Mucosa of descending colon (tissue), 3 donors: Measurements from ENCODE around the gene PLPPR5. TPM values are rescaled to one million over a fixed set of nuclear protein-coding genes. Genes with fewer than 3 reads are reported as not detected.
"Not testable (repeated sequence)": the region's sequence is repeated elsewhere in the genome, so short reads cannot be mapped to it uniquely, and the experiment has no call there.

Experiments used
- ATAC-seq: fragments of 200-7000 bp; cut with Tn5 transposase; one replicate; pipeline ENCODE4 v1.9.1; 2020; ENCODE audit warnings: mild to moderate bottlenecking, moderate library complexity
- DNase-seq, 3 donors: peaks; one replicate each; pipeline ENCODE4 v3.0.0-alpha.2; 2020
- H3K36me3 ChIP-seq: fragments of 200-600 bp; one replicate; pipeline ENCODE4 v1.8.0; 2021; ENCODE audit warnings: low read depth, mild to moderate bottlenecking
- H3K4me1 ChIP-seq: fragments of 200-600 bp; one replicate; pipeline ENCODE4 v1.8.0; 2021; ENCODE audit warnings: low read depth, mild to moderate bottlenecking
- H3K4me3 ChIP-seq: fragments of 200-600 bp; one replicate; pipeline ENCODE4 v1.8.0; 2021; ENCODE audit warnings: mild to moderate bottlenecking
- H3K9me3 ChIP-seq: fragments of 200-600 bp; one replicate; pipeline ENCODE4 v1.8.0; 2021; ENCODE audit warnings: mild to moderate bottlenecking
- intact Hi-C, 2 donors: fragments of 100-400 bp; cut with DNase I in 1 of 2; cut with micrococcal nuclease in 1 of 2; formaldehyde crosslinking; loops; one replicate each; pipeline versions ENCODE4 v1.11.0 to v1.11.1; 2022; cut with DNase I, micrococcal nuclease
- total RNA-seq, 3 donors: library from RNA; stranded (reverse); fragmentation: NEBNext Ultra II Directional in 2 of 3; extraction: Animal tissue kit (Norgen Biotek cat#: 25700) in 2 of 3; gene quantifications; one replicate each; pipeline versions ENCODE4 v1.2.1 to v1.2.4, GENCODE V29; 2021 to 2023
- TF ChIP-seq, protein P1 (sequence below): fragments of 200-600 bp; IDR thresholded peaks from one replicate; pipeline ENCODE4 v1.8.0; 2022; ENCODE audit warnings: antibody characterized with exemption, mild to moderate bottlenecking
- donor health status: DM: no; HTN: no; CAD: no; lungs with moderate emphysema.
- donor health status: DM: no; HTN: no; CAD: no.
- donor health status: DM: no; HTN: yes; CAD: no.

The PLPPR5 gene
- total RNA-seq, 3 donors from 2014 or later: 0.38 TPM; not detected in 2

DNA sequence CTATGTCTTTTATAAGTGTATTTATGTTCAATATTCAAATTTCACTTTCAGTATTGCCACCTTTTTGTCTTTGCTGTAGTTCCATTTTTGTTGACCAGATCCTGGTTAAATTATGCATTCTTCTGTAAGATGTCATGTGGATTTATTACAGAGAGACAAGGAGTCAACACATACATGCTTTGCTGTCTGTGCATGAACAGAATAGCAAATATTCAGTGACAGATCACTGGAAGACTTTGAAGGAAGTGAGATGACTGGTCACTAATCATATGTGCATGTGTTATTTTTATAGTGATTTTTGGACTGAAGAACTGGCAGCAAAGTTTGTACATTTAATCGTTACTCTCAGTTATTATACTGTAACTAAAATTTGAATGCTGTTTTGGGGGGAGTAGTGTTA, 117.2 kb downstream of the PLPPR5 start:
- TF ChIP-seq, protein P1, sequence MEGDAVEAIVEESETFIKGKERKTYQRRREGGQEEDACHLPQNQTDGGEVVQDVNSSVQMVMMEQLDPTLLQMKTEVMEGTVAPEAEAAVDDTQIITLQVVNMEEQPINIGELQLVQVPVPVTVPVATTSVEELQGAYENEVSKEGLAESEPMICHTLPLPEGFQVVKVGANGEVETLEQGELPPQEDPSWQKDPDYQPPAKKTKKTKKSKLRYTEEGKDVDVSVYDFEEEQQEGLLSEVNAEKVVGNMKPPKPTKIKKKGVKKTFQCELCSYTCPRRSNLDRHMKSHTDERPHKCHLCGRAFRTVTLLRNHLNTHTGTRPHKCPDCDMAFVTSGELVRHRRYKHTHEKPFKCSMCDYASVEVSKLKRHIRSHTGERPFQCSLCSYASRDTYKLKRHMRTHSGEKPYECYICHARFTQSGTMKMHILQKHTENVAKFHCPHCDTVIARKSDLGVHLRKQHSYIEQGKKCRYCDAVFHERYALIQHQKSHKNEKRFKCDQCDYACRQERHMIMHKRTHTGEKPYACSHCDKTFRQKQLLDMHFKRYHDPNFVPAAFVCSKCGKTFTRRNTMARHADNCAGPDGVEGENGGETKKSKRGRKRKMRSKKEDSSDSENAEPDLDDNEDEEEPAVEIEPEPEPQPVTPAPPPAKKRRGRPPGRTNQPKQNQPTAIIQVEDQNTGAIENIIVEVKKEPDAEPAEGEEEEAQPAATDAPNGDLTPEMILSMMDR: no peak
- DNase-seq: no peak
- no peaks in the 10 kb centered on the region for H3K4me1 ChIP-seq
- H3K4me3 ChIP-seq: no peak overlapping the region
- intact Hi-C loops: no loop called here
- no peak for ATAC-seq
- H3K9me3 ChIP-seq: no peaks in the 10 kb centered on the region
- no peaks in the 10 kb centered on the region for H3K36me3 ChIP-seq

DNA sequence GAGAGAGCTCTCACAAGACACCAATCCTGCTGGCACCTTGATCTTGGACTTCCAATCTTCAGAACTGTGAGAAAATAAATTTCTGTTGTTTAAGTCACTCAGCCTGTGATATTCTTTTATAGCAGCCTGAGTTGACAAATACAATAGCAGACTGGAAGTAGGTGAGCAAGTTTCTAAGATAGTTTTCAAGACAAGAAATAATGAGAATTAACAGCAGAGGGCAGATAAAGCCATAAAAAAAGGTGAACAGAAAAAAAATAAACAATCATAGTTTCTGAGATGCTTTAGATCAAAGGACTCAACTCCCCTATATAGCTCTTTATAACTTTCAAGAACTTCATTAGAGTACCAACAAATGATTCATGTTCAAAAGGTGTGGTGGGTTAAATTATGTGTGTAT, 119.8 kb downstream of the PLPPR5 start:
- Histone ChIP-seq H3K36me3 (no peaks in the 10 kb centered on the region), H3K4me1 (no peaks in the 10 kb centered on the region), H3K9me3 (no peaks in the 10 kb centered on the region), H3K4me3 (no peak overlapping the region)
- no peak for DNase-seq
- intact Hi-C loops: no loop called here
- TF ChIP-seq, protein P1: no peak
- no peak for ATAC-seq

DNA sequence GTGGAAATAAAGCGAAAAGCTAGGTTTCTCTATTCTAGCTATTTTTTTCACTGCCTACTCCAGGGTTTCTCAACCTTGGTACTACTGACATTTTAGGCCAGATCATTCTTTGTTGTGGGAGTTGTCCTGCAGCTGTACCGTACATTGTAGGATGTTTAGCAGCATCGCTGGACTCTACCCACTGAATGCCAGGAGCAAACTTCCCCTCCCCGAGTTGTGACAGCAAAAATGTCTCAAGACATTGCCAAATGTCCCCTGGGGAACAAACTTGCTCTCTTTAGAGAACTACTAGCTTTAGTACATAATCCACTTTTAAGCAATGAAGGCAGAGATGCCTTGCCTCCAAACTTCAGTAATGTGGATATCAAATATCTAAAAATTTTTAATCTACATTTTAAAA, 122.8 kb downstream of the PLPPR5 start:
- no peaks in the 10 kb centered on the region for H3K9me3 ChIP-seq
- H3K36me3 ChIP-seq: no peaks in the 10 kb centered on the region
- ATAC-seq: no peak
- DNase-seq: no peak
- no peak overlapping the region for H3K4me3 ChIP-seq
- intact Hi-C loops: no loop called here
- H3K4me1 ChIP-seq: no peaks in the 10 kb centered on the region
- TF ChIP-seq, protein P1: no peak

DNA sequence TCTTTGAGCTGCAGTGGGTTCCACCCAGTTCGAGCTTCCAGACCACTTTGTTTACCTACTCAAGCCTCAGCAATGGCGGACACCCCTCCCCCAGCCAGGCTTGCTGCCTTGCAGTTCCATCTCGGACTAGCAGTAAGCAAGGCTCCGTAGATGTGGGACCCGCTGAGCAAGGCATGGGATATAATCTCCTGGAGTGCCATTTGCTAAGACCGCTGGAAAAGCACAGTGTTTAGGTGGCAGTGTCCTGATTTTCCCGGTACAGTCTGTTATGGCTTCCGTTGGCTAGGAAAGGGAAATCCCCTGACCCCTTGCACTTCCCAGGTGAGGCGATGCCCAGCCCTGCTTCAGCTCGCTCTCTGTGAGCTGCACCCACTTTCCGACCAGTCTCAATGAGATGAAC, 123.4 kb downstream of the PLPPR5 start:
- ATAC-seq, H3K9me3 ChIP-seq, H3K4me1 ChIP-seq, H3K4me3 ChIP-seq, intact Hi-C loops, H3K36me3 ChIP-seq: not testable (repeated sequence)
- peak in 1 of 3 donors; percentile 27 for DNase-seq

DNA sequence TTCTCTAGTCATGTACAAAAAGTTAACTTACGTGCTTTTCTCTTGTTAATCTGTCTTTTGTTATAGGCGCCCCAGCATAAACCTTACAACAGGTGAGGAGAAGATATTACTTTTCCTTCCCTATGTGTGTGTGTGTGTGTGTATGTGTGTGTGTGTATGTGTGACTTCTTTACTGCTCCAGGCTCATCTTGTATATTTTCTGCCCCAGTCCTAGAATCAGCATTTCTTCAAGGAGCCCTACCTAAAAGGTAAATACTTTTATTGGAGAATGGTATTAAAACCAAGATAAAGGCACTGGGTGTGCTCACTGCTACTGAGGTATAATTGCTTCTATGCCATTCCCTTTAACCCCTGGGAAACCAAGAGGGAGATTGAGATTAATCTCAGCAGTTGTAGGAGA, 129.8 kb downstream of the PLPPR5 start:
- DNase-seq: peak in 1 of 3 donors; percentile 83
- peak; percentile 95 for ATAC-seq
- TF ChIP-seq, protein P1: no peak
- H3K4me1 ChIP-seq: no peaks in the 10 kb centered on the region
- intact Hi-C loops: no loop called here
- no peaks in the 10 kb centered on the region for H3K9me3 ChIP-seq
- H3K36me3 ChIP-seq: no peaks in the 10 kb centered on the region
- H3K4me3 ChIP-seq: no peak overlapping the region

DNA sequence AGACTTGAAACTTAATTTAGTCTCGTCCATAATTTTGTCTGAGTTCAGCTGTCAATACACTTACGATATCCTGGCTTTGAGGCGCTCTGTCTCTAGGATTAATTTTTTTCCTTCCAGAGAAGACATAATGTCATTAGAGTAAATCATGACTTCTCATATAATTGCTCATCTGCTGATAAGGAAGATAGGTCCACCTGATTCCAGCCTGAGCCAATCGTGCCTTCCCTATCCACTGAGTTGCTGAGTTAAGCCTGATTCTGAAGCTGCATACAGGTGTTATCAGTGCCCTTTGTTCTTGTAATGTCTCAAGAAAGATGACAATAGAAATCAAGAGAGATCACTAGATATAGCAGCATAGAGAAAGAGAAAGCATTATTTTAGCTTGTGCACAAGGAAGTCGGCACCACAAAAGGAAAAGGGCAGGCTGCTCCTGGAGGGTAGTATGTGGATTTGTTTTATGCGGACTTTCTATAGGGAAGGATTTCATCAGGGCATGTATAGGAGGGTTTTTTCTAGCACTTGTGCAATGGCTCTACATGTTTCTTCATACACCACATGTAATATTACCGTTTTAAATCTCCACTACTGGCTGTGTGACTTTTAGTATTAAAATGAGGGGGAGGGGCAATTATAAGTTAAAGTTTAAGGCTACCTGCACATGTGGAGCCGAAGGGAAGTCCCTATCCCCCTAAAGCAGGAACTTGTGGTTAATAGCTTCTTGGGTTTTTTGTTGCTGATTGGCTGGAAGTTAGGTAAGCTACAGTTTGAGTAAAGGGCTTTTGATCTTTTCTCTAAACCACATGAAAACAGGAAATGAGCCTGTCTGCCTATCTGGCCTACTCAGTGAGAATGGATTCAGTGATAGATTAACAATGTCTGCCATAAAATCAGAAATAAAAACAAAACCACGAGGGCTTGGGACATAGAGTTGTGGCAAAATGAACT, 133.4 kb downstream of the PLPPR5 start:
- peak; percentile 73 for ATAC-seq
- H3K9me3 ChIP-seq: peaks cover 7% of the 10 kb centered on the region
- TF ChIP-seq, protein P1: no peak
- no peaks in the 10 kb centered on the region for H3K4me1 ChIP-seq
- intact Hi-C loops: no loop called here
- no peaks in the 10 kb centered on the region for H3K36me3 ChIP-seq
- H3K4me3 ChIP-seq: no peak overlapping the region
- DNase-seq: peak in 1 of 3 donors; percentile 56
